Progenitor cell of endocrine pancreas (in vitro differentiated cells): ENCODE results near the gene FBXL7. TPM values are rescaled to one million over a fixed set of nuclear protein-coding genes. Genes with fewer than 3 reads are reported as not detected.

Experiments used
- DNase-seq: peaks from one replicate; pipeline ENCODE4 v3.0.0; 2021; ENCODE audit warnings: low spot score; ENCODE audit not compliant: unreplicated experiment
- H3K27ac Mint-ChIP-seq: 2 replicates; pipeline ENCODE4 v1.8.0; 2021; ENCODE audit warnings: mild to moderate bottlenecking, moderate library complexity, mixed read lengths
- H3K27me3 Mint-ChIP-seq: 2 replicates; pipeline ENCODE4 v1.8.0; 2021; ENCODE audit warnings: mixed read lengths
- H3K36me3 Mint-ChIP-seq: 2 replicates; pipeline ENCODE4 v1.8.0; 2022; ENCODE audit warnings: mixed read lengths; ENCODE audit not compliant: insufficient read depth
- H3K4me1 Mint-ChIP-seq: 2 replicates; pipeline ENCODE4 v1.8.0; 2021; ENCODE audit warnings: low read depth, mixed read lengths
- H3K4me3 Mint-ChIP-seq: 2 replicates; pipeline ENCODE4 v1.8.0; 2021; ENCODE audit warnings: low read depth, mild to moderate bottlenecking, moderate library complexity, mixed read lengths
- H3K9me3 Mint-ChIP-seq: 2 replicates; pipeline ENCODE4 v1.8.0; 2021; ENCODE audit warnings: low read depth, mixed read lengths
- total RNA-seq: library from RNA; stranded (reverse); gene quantifications from 2 replicates; pipeline ENCODE4 v1.2.1, GENCODE V29; 2021
- TF ChIP-seq, protein P1 (sequence below): fragments of 200-600 bp; sonication (generic); IDR thresholded peaks from one replicate; pipeline ENCODE4 v1.5.0; 2021; ENCODE audit warnings: antibody characterized with exemption, mild to moderate bottlenecking; ENCODE audit not compliant: unreplicated experiment

FBXL7 gene
- total RNA-seq, 1 donor from 2014 or later = 15.4 TPM

DNA sequence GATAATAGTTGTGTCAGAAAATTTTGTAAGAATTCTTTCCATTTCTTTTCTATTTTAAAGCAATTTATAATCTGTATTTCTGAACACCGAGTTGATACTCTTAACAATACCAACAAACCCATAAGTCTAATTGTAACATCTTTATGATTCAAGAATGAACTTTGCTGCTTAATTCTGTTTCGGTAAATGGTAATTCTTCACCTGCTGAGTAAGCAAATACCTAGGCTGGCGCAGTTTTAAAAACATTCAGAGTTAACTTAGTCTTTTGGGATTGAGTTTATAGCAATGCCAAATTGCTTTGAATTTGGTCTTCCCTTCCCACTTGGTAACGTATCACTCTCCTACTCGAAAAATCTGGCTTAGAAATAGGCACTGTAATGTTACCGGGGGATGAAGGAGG is 456.6 kb downstream of the FBXL7 start:
- Mint-ChIP-seq H3K9me3 (no peaks in the 10 kb centered on the region), H3K27me3 (no peaks in the 10 kb centered on the region), H3K4me3 (no peak overlapping the region), H3K27ac (no peak overlapping the region), H3K36me3 (no peaks in the 10 kb centered on the region), H3K4me1 (no peaks in the 10 kb centered on the region)
- TF ChIP-seq, protein P1, sequence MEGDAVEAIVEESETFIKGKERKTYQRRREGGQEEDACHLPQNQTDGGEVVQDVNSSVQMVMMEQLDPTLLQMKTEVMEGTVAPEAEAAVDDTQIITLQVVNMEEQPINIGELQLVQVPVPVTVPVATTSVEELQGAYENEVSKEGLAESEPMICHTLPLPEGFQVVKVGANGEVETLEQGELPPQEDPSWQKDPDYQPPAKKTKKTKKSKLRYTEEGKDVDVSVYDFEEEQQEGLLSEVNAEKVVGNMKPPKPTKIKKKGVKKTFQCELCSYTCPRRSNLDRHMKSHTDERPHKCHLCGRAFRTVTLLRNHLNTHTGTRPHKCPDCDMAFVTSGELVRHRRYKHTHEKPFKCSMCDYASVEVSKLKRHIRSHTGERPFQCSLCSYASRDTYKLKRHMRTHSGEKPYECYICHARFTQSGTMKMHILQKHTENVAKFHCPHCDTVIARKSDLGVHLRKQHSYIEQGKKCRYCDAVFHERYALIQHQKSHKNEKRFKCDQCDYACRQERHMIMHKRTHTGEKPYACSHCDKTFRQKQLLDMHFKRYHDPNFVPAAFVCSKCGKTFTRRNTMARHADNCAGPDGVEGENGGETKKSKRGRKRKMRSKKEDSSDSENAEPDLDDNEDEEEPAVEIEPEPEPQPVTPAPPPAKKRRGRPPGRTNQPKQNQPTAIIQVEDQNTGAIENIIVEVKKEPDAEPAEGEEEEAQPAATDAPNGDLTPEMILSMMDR = no peak
- DNase-seq = no peak

GRCh38 chr5:15957124-15957523 is 457.1 kb downstream of the FBXL7 start:
- H3K27ac Mint-ChIP-seq = no peak overlapping the region
- H3K9me3 Mint-ChIP-seq = no peaks in the 10 kb centered on the region
- TF ChIP-seq, protein P1 = no peak
- no peaks in the 10 kb centered on the region for H3K27me3 Mint-ChIP-seq
- no peaks in the 10 kb centered on the region for H3K4me1 Mint-ChIP-seq
- no peaks in the 10 kb centered on the region for H3K36me3 Mint-ChIP-seq
- no peak overlapping the region for H3K4me3 Mint-ChIP-seq
- DNase-seq = no peak

- Mint-ChIP-seq H3K36me3 (no peaks in the 10 kb centered on the region), H3K4me3 (no peak overlapping the region), H3K27ac (no peak overlapping the region), H3K27me3 (no peaks in the 10 kb centered on the region), H3K9me3 (no peaks in the 10 kb centered on the region), H3K4me1 (no peaks in the 10 kb centered on the region)
- no peak for DNase-seq
- TF ChIP-seq, protein P1 = no peak
Measured at GRCh38 chr5:15959370-15960164, 459.6 kb downstream of the FBXL7 start.

- Mint-ChIP-seq H3K9me3 (no peaks in the 10 kb centered on the region), H3K27me3 (no peaks in the 10 kb centered on the region), H3K4me3 (no peak overlapping the region), H3K36me3 (no peaks in the 10 kb centered on the region), H3K4me1 (peaks cover 3% of the 10 kb centered on the region), H3K27ac (no peak overlapping the region)
- DNase-seq = no peak
- TF ChIP-seq, protein P1 = no peak
Measured at GRCh38 chr5:15966066-15966640, 466.2 kb downstream of the FBXL7 start.

- H3K36me3 Mint-ChIP-seq = no peaks in the 10 kb centered on the region
- TF ChIP-seq, protein P1 = no peak
- H3K27ac Mint-ChIP-seq = no peak overlapping the region
- H3K27me3 Mint-ChIP-seq = no peaks in the 10 kb centered on the region
- DNase-seq = no peak
- peaks cover 3% of the 10 kb centered on the region for H3K4me1 Mint-ChIP-seq
- H3K4me3 Mint-ChIP-seq = no peak overlapping the region
- no peaks in the 10 kb centered on the region for H3K9me3 Mint-ChIP-seq
Measured at GRCh38 chr5:15966651-15967050, 466.7 kb downstream of the FBXL7 start.
